ENCODE data around the gene SCRN2.

Gene SCRN2

DNA sequence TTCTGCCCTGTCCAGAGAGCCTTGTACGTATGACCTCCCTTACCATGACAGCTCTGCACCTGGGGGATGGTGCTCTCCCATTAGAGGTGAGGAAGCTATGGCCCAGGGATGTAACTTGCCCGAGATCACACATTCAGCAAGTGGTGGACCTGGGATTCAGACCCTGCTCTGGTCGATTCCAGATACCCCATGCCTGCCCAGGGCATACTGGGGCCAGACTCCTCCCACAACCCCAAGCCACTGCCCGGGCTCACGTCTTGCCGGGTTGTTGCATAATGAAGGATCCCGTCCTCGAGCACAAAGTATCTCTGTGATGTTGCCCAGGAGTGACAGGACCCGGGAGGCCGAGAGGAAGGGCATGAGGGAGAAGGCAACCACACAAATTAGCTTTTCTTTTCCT is 21.6 kb downstream of the SCRN2 start:
- DNase-seq: no peak

DNA sequence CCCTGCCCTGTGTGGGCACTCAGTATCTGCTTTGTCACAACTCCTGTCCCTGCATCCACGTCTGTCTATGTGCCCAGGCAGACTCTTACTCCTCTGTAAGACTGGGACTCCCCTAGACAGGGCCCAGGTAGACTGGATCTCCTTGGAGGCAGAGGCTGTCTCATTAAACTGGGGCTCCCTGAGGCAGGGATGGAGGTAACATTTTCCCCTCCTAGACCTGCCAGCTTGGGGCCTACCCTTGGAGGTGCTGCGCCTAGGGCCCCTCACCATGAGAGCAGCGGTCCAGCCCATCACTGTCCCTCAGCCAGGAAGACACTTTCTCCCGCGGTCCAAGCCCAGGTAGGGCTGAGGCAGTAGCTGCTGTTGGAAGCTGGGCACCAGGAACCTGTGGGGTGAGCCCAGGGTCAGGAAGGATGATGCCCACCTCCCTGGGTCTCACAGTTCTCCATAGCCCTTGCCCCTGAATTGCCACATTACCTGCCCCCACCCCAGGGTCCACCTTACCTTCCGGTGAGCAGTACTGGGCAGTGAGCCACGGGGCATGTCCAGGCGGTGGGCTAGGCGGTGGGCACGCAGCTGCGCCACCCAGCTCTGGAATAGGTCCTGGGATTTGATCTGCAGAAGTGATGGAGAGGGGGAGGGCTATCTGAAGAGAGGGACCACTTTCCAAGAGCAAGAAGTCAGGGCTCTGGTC is 22.9 kb downstream of the SCRN2 start:
- no peak for DNase-seq

DNA sequence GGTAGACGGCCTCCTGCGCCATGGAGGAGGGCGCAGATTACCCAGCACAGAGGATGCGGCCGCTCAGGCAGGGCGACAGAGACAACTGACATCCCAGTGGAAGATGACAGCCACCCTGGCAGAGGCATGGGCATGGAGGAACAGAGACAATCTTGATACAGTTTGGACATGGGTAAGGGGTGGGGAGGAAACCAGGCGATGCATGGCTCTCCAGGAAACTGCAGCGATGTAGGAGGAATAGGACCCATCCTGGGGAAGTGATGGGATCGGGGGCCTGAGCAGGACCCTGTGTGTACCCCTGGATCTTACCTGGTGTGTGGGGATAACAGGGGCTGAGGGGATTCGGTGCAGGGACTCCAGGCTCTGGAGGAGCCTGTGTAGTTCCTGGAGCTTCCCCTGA is 24.1 kb downstream of the SCRN2 start:
- DNase-seq: no peak

DNA sequence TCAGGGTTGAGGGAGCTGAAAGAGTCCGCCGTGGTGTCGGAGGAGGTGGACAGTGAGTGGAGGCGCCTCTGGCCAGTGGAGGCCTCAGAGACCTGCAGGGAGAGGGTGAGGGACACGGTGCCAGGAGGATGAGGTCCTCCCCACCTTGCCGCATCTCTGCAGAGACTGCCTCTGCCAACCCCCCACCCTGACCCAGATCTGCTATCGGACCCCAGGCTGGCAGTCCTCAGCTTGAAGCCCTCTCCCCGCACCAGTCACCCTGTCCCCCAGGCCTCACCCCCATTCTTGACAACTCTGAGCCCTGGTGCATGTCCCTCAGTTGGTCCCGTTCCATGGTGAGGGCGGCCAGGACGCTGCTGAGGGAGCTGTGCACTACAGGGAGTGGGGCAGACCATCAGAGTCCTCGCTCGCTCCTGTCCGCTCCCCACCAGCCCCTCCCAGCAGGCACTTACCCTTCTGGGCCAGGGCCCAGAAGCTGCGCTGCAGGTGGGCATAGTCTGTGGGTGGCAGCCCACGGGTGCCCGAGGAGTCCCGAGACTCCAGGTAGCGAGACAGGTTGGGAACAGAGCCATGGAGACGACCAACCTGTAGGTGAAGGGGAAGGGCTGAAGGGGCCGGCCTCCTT is 24.9 kb downstream of the SCRN2 start:
- DNase-seq: no peak

DNA sequence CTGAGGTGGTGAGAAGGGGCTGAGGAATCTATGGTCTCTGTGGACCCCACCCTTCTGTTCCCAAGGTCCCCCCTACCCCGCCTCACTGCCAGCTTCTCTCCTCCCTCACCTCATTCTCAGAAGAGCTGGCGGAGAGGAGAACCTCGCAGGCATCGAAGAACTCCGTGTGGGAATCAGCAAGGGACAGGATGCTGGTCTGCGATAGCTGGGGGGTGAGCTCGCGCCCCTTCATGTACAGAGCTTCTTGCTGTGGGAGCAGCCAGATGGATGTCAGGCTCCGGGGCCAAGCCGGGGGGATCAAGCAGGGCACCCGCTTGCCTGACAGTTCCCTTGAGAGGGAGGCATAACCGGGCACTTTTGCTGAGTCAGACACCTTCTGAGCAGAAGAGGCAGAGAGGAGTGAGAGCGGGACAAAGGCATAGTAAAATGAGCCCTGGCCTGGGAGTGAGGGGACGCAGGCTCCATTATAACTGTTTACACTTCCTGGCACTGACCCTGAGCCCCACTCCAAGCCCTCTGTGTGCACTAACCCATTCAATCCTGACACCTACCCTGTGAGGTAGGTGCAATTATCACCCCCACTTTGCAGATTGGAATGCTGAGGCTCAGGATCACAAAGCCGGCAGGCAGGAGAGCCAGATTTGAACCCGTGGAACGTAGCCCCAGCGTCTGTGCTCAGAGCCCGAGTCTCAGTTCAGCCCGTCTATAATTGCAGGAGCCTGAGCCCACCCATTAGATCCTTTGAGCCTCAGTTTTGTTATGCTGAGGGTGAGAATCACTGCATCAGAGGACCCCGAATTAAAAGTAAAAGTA is 25.8 kb downstream of the SCRN2 start:
- DNase-seq: no peak

DNA sequence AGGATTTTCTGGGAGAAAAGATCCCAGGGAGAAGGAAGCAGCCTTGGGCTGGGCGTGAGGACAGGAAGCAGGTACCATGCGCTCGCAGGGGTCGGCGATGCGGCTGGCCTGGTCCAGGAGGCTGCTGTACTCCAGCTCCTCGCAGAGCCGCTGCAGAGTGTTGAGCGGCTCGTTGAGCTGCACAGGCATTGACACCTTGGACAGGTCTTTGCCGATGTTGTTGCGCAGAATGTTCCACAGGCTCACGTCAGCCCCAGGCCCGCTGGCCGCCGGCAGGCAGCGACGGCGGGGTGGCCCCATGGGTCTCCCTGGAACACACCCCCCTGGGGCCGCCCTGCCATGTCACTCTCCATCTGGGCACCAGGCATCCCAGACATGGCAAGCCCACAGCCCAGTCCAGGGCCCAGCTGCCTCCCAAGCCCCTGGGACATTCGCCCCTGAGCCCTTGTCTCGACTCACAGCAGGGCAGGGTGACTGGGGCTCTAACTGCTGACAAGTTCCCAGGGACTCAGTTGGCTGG is 27.5 kb downstream of the SCRN2 start:
- no peak for DNase-seq

DNA sequence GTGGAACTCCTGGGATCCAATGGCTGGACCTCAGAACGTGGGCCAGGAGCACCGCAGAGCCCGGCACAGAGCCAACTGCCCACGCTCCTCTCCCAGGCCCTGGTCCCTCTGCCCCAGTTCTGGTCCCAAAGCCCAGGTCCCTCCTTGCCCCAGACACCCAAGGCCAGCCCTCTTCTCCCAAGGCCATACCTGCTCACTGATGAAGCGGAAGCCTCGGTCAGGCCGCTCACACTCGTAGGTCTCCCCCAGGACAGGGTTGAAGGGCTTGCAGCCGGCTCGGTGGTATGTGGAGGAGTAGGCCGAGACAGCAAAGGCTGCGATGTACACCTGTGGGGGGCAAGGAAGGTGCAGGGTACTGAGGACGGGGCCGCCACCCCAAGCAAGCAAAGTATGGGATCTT is 28.0 kb downstream of the SCRN2 start:
- DNase-seq: no peak

DNA sequence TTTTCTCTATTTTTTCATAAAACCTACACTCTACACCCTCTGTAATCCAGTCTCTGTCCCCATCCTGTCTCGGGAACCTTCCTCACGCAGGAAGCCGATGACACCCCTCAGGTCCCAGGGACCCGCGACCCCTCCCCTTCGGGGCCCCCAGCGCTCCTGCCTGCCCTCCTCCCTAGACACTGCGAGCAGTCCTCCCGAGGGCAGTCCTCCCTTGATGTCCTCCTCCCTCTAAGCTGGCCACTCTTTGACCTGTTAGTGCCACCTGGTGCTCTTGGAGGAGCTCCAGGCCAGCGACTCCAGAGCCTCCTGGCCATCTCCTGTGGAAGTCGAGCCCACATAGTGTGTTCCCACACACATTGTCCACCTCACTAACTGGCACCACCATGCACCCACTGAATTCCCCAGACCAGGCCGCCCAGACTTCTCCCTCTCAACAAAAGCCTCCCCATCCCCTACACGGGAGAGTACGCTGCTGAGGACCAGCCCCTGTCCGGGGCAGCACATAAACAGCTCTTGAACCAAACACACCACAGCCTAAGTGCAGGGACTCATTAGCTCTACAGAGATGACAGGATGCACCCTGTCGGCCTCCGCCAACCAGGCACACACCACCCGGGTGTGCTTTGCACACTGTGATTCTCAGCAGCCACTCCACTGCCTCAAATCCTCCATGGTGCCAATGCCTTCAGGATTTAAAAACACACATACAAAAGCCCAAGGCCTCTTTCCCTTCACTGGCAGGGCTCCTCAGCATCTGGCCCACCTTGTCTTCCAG is 28.7 kb downstream of the SCRN2 start:
- no peak for DNase-seq

DNA sequence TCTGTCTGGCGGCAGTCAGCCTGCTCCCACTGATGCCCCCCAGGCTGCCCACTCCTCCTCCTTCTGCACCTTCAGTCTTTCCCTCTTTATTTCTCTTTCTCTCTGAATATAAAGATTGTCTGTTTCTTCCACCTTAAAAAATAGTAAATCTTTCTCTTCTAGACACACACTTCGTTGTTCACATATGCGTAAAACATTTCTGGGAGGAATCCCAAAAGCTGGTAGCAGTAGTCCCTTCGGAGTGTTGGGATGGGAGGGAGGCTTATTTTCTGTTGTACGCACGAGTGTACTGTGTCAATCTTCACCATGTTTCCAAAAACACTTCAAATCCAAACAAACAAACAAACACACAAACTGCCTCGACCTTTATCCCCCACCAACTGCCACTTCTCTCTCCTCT is 29.4 kb downstream of the SCRN2 start:
- DNase-seq: no peak

DNA sequence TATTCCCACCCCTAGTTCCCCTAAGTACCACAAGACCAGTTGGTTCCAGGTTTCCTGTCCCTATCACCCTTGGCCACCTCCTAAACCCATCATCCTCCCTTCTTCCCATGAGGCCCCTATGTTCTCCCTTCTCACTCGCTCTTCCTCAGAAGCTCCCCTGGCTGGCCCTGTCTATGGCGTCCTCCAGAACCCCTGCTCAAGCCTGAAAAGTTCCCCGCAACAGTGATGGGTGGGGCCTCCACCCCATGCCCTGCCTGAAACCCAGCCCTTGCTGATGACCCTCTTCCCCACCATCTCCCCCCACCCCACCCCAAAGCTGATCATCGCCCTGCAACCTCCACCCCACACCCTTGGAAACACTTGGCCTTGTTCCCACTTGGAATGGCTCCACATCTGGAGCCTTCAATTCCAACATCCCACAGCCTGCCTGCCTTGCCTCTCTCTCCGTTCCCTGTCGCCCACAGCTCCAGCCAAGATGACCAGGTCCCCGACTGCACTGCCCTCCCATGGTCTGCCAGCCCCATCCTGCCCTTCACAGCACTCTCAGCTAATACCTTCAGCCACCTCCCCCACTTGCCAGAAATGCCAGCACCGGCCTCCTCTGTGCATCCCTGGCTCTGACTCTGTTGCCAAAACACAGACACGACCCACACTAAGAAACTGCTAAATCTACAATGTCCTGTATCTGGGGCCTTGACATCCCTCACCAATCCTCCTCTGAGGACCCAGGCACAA is 30.0 kb downstream of the SCRN2 start:
- no peak for DNase-seq

DNA sequence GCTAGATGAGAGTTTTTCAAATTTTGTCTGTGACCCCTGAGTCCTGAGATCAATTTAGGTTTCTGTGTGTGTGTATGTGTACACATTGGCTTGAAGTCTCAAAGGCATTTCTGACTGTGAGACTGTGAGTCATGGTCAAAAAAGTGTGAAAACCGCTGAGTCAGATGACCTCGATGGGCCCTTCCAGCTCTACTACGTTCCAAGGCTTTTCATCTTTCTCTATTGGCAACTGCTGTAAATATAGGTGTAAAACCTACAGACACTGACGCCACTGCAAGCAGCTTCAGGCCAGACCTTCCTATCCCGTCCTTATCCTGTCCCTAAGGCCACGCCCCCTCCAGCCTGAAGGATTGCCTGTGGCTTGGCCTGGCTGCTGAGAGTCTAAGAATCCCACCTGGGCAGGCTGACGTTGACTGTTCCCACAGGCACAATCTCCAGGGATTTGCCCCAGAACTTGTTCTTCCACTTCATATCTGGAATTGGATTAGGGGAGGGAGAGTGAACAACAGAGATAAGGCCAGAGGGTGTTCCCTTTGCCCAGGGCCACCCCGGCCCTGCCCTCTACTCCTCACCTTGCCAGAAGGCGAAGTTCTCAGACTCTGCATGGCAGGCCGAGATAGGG is 30.8 kb downstream of the SCRN2 start:
- peak; percentile 73 for DNase-seq

DNA sequence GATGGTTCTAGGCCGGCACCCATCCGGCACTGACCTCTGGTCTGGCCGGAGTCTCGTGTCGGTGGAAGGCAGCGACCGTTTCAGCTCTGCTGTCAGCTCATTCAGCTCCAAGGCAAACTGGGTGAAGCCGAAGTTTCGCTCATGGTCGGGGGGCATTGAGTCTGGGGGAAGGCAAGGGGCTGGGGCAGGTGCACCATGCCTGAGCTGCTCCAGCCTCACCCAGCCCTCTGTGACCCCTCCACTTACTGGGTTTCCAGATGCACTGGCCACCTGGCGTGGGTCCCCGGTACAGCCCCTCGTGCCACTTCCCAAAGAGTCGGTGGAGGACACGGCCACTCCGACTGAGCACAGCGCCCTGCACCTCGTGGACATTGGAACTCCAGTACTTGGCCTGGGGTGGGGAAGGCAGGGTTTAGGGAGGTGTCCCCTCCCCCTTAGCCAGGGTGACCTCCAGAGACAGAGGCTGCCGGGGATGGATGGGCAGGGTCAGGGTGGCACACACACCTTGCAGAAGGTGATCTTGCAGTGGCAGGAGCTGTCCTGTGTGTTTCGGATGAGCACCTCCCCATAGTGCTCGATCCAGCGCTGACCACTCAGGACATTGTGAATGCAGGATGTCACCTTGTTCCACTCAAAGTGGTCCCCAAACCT is 32.1 kb downstream of the SCRN2 start:
- DNase-seq: no peak

DNA sequence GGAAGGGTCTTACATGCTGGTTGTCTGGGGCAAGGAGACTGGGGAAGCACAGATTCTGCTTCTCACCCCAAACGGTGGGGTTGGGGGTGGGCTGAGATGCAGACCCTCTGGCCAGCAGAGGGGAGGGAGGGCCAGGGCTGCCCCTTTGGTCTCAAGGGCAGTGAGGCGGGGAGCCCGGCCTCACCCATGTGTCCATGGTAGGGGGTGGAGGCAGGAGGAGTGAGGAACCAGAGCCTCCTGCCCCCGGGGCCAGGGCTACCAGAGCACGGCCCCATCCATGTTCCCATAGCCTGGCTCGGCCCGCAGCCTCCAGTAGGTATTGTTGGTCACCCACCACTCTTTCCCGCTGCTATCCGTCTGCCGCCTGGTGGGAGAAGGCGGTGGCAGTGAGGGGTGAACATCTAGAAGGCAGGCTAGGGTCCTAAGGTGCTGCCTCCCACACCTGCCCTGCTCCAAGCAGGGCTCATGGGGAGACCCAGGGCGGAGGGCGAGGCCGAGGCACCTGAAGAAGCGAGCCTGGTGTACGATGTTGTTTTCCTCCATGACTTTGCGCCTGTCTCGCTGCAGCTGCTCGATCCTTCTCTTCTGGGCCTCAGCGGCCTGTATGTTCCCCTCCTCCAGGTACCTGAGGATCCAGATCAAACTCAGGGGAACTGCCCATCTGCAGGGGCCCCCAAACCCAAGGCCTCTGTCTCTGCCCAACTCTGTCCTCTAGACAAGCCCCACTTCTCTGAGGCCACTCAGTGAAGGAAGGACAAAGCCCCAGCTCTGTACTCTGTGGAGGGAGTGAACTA is 32.8 kb downstream of the SCRN2 start:
- DNase-seq: no peak

DNA sequence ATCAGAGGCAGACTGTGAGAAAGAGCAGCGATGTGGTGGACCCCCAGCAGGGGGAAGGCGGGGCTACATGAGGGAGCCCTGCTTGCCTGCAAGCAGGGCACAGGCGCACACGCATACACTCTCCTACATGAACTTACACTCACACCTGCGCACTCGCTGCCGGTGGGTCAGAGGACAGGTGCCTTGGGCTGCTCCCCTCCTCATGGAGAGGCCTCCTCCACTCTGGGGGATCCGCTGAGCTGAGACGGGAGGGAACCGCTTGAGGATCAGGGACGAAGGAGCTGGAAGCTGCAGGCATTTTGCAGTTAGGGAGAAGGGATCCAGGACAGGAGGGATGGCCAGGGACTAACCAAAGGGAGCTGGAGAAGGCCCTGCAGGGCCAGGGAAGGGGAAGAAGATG is 33.7 kb downstream of the SCRN2 start:
- DNase-seq: no peak

DNA sequence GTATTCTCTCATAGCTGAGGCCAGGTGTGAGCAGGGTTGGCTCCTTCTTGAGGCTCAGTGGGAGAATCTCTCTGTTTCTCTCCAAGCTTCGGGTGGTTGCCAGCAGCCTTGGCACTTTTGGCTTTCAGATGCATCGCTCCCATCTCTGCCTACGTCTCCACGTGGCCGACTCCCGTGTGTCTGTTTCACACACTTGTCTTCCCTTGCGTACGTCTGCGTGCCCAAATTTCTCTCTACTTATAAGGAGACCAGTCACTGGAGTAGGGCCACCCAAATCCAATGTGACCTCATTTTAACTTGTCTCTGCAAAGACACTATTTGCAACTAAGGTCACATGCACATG is 34.2 kb downstream of the SCRN2 start:
- DNase-seq: no peak

DNA sequence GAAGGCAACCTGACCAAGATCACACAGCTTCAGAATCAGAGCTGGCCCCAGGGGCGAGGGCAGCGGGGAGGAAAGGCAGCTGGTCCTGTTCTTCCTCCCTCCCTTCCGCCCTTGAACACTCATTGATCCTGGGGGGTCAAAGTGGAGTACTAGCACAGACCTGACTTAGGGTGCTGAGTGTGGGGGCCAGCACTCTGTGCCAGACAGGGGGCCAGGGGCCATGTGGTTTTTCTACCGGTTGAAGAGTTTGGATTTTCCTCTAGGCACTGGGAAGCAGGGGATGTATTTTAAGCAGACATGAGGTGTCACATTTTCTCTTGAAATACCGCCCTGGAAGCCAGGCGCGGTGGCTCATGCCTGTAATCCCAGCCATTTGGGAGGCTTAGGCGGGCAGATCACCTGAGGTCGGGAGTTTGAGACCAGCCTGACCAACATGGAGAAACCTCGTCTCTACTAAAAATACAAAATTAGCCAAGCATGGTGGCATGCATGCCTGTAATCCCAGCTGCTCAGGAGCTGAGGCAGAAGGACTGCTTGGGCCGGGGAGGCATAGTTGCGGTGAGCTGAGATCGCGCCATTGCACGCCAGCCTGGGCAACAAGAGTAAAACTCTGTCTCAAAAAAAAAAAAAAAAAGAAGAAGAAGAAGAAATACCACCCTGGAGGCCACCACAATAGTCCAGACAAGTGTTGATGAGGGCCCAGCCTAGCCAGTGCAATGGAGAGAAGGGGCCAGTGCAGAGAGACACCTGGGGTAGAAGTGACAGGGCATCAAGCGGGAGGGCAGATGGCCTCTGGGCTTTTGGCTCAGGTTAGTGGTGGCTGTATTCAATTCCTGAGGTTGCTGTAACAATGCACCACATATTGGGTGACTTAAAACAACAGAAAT is 34.8 kb downstream of the SCRN2 start:
- no peak for DNase-seq

DNA sequence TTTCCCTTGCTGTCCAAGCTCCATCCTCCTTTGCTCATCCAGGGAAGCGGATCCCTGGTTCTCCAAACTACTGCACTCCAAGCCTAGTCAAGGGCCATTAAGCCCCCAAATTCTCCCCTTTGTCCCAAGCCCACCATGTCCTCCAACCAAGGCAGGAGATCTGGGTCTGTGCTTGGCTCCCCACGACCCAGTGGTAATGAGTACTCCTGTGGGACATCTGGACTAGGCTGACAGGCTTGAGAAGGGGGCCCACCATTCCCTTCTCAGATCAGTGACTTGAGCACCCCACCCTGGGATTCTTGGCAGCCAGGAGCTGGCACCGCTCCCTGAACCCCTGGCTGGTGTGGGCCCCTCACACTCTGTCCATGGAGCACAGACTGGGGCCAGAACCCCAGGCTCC is 36.6 kb downstream of the SCRN2 start:
- no peak for DNase-seq

DNA sequence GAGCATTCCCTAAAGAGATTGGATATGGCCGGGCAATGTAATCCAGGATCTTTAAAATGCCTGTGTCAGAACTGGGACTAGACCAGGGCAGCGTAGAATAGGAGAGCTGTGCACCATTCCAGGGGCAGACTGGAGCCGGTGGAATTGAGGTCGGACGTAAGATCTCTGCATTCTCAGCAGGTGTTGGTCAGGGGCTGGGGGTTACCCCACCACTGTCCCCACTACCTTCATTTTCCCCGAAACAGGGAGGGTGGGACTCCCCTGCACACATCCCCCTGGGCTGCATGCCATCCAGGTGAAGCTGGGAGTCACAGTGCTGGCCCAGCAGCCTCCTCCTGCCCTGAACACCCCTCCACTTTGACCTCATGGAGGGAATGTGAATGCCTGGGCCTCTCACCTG is 37.3 kb downstream of the SCRN2 start:
- no peak for DNase-seq

DNA sequence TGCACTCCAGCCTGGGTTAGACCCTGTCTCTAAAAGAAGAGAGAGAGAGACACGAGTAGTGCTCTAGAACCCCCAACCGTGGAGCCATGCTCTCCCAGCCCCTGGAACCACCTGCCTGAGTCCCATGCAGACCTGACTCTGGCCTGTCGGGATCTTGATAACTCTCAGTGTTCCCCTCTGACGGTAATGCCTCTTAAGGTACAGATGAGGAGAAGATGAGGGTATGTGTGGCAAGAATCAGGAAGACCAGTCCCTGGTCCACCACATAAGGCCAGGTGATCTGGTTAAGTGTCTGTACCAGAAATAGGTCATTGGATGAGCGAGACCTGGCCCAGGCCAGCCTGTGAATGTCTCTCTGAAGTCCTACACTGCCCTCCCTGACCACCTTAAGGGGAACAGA is 37.9 kb downstream of the SCRN2 start:
- DNase-seq: no peak
